Measurements from ENCODE around the gene EWSR1.

Gene EWSR1

DNA sequence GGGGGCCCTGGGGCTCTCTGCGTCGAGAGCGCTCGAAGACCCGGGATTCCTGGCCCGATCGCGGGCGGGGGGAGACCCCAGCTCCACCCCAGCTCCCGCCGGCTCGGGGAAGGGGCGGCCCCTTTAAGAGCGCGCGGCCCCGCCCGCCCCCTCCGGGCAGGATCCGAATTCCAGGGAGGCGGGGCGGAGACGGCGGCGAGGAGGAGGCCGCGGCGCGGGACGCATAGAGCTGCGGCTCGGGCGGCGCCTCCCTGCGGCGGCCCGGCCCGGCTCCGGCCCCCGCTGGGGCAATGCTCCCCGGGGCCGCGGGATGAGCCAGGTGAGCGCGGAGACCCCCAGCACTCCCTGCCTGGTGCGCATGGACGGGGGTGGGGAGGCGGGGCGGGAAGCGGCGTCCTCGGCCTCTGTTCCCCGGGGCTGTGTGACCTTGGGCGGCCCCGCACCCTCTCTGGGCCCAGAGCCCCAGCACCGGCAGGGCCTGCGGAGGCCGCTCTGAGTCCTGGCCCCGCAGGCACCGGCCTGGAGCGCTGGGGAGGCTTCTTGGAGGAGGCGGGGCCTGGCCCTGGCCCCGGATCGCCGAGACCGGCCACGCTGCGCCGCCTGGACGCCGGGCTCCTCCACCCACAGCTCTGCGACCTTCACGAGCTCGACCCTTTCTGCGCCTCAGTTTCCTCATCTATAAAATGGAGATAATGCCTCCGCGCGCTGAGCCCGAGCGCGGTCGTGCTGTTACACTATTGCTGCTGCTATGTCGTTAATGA, 38.9 kb downstream of the EWSR1 start:
- peak; percentile 88 for DNase-seq

DNA sequence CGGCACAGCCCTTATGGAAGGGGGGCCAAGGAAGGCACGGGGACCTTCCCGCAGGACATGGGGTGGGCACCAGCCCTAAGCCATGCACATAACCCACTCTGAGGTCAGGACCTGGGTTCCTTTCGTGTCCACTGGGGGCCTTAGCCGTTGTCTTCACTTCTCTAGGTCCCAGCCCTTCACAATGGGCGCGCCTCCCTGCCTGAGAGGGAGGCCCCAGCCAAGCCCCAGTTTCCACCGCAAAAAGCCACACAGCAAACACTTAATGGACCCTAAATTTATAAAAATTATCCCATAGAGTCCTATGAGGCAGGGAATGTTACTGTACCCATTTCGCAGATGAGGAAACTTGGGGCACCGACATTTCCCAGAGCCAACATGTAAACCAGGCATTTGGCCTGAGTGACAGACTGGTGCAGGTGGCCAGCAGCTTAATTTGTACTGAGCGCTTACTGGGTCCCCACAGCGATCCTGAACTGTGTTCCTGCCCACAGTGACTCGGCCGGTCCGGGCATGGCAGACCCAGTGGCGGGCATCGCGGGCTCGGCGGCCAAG, 39.6 kb downstream of the EWSR1 start:
- DNase-seq, result no peak

DNA sequence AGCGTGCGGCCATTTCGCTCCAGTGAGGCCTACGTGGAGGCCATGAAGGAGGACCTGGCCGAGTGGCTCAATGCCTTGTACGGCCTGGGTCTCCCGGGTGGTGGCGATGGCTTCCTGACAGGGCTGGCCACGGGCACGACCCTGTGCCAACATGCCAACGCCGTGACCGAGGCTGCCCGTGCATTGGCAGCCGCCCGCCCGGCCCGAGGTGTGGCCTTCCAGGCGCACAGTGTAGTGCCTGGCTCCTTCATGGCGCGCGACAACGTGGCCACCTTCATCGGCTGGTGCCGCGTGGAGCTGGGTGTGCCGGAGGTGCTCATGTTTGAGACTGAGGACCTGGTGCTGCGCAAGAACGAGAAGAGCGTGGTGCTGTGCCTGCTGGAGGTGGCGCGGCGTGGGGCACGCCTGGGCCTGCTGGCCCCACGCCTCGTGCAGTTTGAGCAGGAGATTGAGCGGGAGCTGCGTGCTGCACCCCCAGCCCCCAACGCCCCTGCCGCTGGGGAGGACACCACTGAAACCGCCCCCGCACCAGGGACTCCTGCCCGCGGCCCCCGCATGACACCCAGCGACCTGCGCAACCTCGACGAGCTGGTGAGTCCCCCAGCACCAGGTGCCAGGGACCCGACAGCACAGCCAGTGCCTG, 40.2 kb downstream of the EWSR1 start:
- peak; percentile 42 for DNase-seq

DNA sequence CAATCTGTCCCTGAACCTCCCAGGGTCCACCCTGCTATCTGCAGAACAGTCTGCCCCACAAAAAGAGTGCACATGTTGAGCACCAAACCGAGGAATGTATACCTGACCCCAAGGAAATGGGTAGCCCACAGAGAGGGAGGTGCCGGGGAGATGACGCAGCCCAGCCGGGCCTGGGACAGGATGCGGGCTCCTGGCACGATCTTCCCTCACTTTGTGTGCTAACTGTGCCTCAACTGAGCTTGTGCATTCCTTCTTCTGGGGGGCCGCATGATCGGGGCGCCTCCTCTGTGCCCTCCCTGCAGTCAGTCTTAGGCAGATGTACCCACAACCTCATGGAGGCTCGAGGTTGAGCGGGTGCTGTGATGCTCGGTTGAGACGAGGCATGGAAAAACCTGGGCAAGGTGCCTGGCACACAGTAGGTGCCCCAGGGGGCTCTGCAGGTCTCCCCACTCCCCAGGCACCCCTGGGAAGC, 40.8 kb downstream of the EWSR1 start:
- DNase-seq, result peak; percentile 58

DNA sequence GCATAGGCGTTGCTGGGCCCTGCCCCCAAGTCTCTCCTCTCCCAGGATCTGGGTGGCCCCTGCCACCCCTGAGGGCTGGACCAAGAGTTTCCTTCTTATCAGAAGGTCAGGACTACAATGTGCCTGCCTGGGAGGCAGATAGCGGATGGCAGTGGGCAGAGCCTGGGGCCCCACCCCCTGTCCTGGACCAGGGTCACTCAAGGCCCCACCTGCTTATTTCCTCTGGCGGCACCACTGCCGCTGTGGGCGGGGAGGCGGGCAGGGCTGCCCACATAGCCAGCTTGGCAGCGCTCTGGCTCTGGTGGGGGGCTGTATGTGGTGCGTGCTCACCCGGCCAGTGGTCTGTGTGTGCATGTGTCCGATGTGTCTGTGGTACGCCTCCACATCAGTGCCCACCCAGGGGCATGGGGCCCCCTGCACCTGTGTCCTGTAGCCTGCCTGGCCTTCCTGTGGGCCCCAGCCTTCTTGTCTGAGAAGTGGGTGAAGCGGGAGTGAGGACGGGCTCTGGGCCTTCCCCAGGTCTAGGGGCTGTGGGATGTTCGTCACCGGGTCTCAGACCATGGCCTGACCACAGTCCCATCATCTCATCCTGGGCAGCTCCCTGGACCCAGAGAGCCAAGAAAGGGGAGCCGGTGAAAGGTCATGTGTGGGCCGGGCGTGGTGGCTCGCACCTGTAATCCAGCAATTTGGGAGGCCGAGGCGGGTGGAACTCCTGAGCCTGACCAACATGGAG, 41.4 kb downstream of the EWSR1 start:
- peak; percentile 76 for DNase-seq

DNA sequence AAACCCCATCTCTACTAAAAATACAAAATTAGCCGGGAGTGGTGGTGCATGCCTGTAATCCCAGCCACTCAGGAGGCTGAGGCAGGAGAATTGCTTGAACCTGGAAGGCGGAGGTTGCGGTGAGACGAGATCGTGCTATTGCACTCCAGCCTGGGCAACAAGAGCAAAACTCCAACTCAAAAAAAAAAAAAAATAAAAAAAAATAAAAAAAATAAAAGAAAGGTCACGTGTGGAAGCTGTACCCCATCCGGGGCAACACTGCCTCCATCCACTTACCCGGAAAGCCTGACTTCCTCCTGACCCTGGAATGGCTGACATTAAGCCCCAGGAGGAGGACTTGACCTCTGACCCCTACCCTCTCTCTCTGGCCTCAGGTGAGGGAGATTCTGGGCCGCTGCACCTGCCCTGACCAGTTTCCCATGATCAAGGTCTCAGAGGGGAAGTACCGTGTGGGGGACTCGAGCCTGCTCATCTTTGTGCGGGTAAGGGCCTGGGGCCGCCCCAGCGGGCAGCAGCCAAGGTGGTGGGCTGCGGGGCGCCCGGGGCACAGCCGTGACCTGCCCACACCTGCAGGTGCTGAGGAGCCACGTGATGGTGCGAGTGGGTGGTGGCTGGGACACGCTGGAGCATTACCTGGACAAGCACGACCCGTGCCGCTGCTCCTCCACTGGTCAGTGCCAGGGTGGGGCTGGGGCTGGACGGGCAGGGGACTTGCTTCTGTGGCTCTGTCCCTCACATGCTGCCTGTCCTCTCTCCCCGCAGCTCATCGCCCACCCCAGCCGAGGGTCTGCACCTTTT, 42.2 kb downstream of the EWSR1 start:
- DNase-seq, result no peak

DNA sequence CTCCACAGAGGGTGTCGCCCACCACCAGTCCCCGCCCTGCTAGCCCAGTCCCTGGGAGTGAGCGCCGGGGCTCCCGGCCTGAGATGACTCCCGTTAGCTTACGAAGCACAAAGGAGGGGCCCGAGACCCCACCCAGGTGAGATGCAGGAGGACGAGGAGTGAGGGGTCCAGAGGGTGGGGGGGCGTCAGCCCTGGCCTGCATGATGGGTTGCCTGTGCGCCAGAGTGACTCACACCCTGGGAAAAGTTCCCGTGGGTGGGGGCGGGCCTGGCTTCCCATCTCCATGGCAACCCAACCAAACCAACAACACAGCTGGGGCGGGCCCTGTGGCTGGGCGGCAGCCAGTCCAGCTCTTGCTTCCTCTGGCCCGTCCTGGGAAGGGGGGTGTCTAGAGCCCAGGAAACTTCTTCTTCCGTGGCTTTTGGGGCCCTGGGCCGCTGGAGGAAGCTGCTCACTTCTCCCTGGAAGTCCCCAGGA, 42.8 kb downstream of the EWSR1 start:
- peak; percentile 98 for DNase-seq

DNA sequence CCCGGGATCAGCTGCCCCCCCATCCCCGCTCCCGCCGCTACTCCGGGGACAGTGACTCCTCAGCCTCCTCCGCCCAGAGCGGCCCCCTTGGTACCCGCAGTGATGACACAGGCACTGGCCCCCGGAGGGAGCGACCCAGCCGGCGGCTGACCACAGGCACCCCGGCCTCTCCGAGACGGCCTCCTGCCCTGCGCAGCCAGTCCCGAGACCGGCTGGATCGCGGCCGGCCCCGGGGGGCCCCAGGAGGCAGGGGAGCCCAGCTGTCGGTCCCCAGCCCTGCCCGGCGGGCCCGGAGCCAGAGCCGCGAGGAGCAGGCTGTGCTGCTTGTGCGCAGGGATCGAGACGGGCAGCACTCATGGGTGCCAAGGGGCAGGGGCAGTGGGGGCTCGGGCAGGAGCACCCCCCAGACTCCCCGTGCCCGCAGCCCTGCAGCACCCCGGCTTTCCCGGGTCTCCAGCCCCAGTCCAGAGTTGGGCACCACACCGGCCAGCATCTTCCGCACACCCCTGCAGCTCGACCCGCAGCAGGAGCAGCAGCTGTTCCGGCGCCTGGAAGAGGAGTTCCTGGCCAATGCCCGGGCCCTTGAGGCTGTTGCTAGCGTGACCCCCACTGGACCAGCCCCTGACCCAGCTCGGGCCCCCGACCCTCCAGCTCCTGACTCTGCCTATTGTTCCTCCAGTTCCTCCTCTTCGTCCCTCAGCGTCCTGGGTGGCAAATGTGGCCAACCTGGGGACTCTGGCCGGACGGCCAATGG, 43.6 kb downstream of the EWSR1 start:
- DNase-seq, result peak; percentile 53

DNA sequence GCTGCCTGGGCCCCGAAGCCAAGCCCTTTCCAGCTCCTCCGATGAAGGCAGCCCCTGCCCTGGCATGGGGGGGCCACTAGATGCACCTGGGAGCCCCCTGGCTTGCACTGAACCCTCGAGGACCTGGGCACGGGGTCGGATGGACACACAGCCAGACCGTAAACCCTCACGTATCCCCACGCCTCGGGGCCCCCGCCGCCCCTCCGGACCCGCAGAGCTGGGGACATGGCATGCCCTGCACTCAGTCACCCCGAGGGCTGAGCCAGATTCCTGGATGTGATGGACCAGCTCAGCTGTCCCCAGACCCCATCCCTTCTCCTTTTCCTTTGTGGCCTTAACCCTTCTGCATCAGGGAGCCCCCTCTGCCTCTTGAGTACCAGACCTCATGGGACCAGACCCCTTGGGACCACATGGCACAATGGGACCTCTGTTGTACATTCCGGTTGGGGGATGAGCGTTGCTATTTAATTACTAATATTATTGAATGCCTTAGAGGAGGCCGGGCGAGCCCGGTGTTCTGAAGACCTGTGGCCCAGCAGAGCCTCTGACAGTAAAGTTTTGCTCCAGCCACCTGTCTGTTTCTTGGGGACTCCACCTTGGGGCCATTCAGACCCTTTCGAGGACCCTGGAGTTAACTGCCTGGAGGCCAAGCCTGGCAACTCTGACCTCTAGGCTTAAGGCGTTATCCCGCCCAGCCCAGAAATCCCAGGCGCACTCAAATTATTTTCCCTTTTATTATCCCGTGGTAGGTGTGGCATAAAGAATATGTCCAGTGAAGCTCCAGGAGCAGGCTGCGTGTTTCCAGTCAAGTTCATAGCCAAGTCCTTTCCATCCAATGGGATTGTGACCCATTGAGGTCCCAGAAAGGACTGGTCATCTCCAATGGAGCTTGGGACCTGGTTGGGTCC, 44.4 kb downstream of the EWSR1 start:
- peak; percentile 37 for DNase-seq

DNA sequence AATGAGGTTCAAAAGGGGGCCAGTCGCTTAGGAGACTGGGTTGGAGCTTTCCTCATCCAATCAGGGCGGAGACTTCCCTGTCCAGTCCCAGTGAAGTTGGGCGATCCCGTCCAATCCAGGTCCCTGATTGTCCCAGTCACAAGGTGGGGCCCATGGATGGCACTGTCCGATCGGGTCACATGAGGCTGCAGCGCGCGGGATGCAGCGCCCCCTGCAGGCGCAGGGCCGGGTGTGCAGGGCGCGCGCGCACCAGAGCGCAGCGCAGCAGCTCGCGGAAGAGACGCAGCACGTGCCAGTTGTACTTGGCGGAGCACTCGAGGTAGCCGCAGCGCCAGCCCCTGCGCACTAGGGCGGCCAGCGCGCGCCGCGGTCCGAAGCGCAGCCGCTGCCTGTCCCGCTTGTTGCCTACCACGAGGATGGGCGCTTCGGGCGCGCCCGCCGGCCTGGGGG, 45.1 kb downstream of the EWSR1 start:
- peak; percentile 77 for DNase-seq

DNA sequence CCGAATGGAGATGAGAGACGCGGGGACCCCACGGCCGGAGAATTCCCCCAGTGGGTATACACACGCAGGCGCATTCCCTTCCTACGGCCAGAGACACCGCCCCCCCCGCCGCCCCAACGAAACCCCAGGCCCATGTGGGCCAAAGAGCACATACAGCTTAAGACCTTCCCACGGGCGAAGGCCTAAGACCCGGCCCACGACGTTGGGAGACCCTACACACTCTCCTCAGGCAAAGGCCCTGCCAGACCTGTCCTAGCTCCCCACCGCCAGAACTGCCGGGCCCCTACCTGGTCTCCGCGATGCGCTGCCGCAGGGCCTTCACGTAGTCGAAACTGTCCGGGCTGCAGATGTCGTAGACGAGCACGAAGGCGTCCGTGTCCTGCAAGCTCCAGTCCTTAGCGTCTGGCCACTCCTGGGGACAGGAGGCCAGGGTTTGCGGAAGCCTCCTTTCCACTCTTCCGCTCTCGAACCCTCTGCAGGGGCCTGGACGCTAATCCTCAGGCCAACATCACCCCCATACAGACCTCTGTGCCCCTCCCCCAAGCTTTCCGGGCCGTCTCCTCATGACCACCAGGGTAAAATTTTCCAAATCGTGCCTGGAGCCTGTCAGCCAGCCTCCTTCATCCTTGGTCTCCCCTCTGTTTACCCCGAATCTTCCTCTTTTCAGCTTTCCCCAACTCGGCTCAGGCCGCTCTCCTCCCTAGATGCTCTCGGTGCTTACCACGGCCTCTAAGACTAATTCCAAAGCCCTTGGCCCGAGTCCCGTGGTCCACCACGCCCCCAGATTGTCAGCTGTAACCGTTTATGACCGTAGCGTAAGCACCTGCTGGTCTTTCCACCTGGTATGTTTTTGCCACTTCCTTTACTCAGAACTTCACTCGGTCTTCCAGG, 45.8 kb downstream of the EWSR1 start:
- peak; percentile 41 for DNase-seq

DNA sequence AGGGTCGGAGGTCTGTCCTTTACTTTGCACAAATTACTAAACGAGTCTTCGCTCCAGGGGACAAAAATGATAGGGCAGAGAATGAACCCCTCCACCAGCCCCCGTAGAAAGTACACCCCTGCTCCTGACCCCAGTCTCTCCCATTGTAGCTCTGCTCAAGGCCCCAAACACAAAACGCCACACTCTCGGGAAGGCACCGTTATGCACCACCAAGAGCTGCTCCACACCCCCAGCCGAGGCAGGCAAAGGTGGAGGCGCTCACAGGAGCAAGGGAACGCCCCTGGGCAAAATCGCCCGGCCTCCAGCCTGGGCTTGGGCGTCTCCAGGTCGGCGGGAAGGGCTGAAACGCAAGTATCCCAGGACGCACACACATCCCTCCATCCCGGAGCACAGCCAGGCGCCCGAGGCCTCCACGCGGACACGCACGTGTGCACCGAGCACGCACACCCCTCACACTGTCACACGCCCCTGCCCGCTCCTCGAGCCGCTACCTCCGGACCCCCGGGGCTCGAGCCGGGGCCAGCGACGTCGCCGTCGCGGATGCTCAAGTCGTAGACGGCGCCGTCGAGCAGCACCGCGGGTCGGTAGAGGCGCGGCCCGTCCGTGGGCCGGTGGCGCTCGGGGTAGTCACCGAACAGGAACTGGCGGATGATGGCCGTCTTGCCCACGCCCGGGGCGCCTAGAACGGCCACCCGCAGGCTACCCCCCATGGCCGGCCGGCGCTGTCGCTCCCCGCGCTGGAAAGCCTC, 46.6 kb downstream of the EWSR1 start:
- DNase-seq, result peak; percentile 26

DNA sequence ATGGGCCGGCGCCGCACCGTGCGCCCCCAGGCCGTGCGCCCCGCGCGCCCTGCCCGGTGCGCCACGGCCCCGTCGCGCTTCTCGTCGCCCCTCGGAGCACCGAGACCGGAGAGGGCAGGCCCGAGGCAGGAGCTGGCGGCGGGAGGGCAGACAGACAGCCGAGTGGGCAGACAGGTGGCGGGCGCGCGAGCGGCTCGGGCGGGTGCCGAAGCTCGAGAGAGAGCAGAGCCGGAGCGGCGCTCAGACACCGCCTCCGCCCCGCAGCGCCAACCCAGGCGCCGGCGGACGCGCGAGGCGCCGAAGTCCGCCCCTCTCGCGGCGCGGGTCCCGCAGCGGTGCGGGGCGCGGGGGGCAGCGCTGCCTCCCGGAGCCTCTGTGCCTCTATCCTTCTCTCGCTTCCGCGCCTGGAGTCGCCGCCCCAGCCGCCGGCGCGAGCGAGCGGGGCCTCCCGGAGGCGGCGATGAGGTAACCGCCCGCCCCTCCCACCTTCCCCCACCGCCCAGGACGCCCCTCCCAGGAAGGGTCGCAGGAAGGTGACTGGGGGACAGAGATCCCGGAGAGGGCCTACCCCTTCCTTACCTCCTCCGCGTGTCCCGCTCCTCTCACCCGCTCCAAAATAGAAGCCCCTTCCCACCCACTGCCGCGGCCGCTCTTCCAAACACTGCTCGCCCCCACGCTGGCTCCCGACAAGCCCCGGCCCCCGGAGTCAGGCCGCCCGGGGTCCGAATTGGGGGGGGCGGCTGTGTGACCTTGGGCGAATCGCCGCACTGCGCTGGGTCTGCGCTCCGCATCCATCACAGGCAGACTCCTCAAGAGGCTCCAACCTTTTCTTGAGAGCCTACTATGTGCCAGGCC, 47.4 kb downstream of the EWSR1 start, which contains the start of gene RASL10A:
Gene RASL10A, minus strand, starts transcription at position 412 of the 855 bp plus-strand sequence. CDS start 451 bp downstream, outside the sequence.
- peak; percentile 55 for DNase-seq

DNA sequence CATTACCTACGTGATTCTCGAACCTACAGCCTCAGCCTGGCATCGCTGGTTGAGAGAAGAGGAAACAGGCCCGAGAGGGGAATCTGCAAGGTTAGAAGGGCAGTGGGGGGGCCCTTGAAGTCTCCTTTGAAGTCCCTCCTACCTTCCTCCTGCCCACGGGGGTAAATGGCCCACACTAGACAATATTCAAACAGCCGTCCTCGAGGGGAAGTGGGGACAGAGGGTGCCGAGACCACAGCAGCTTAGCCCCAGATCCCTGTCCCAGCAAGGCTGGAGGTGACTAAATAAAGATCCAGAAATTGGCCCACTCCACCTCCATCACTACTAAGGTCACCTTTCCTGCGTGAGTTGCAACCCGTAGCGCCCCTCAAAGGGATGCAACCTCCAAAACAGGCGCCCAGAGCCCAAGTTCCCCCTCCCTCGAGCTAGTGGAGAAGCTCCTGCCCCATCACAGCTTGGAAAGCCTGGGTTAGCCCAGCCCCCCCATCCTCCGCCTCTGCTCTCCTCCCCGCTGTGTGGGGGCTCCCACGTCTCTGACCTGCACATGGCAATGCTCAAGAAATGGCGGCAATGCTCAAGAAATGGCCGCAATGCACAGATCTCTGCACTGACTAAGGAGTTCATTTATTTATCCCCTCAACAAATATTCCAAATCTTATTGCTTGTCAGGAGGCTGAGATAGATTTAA, 48.2 kb downstream of the EWSR1 start:
- no peak for DNase-seq

DNA sequence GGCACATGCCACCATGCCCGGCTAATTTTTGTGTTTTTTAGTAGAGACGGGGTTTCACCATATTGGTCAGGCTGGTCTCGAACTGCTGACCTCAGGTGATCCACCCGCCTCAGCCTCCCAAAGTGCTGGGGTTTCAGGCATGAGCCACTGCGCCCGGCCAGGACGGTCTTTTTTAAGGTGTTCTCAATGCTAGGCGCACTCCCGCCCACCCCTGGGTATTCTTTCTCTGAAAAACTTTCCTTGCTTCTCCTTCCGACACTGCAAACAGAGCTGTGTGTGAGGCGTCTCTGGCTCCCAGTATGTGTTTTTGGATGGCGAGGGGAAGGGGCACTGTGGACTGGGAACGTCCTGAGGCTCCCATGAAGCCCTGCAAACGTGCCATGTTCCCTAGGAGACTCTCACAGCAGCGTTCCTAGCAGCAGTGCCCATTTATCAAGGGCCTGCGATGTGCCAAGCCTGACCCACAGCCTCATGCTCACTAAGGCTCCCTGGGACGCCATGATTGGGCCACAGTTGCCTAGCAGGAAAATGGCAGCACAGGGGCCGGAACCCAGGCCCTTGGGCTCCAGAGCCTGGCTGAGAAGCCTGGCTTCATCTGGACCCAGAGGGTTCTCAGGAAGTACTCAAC, 49.9 kb downstream of the EWSR1 start:
- peak; percentile 15 for DNase-seq

DNA sequence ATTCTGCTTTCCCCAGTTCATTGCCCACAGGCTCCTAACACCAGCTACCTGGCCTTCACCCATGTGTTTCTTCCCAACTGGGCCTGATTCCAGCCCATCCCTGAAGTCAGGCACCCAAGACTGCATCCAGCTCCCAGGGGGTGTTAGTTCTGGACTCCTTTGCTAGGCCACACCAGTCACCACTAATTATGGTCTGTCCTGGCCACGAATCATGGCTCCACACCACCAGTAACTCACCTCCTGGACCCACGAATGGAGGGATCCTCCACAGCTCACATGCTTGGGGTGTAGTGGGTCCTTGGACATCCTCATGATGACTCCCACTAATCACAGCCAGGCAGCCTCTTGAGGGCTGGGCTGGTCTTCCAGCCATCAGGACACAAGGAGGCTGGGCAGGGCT, 51.0 kb downstream of the EWSR1 start:
- DNase-seq, result no peak
